GM19193 (cell line): Measurements from ENCODE around the gene HLA-DQB1.

Experiments
- POLR2A ChIP-seq: IDR thresholded peaks from 4 replicates; pipeline ENCODE4 v1.6.1; 2011; ENCODE audit not compliant: insufficient read depth, insufficient read length; ENCODE audit errors: extremely low read depth

Gene HLA-DQB1

GRCh38 chr6:32666420-32667300 is at the start of gene HLA-DQB1:
Gene HLA-DQB1 (minus strand): TSS chr6:32666657. CDS start chr6:32666607, 50 bp downstream.
- TF ChIP-seq POLR2A = peak; percentile 52

GRCh38 chr6:32713241-32713640 is 46.8 kb upstream of the HLA-DQB1 start:
- no peak for TF ChIP-seq POLR2A

- no peak for TF ChIP-seq POLR2A
Measured at GRCh38 chr6:32709625-32710024, 43.2 kb upstream of the HLA-DQB1 start.

- no peak for TF ChIP-seq POLR2A
Measured at GRCh38 chr6:32703347-32703746, 36.9 kb upstream of the HLA-DQB1 start.

GRCh38 chr6:32700391-32701040 is 34.1 kb upstream of the HLA-DQB1 start:
- no peak for TF ChIP-seq POLR2A

GRCh38 chr6:32697031-32697430 is 30.6 kb upstream of the HLA-DQB1 start:
- TF ChIP-seq POLR2A = no peak

GRCh38 chr6:32692019-32692418 is 25.6 kb upstream of the HLA-DQB1 start:
- no peak for TF ChIP-seq POLR2A

GRCh38 chr6:32689531-32690501 is 23.4 kb upstream of the HLA-DQB1 start:
- no peak for TF ChIP-seq POLR2A

- TF ChIP-seq POLR2A = no peak
Measured at GRCh38 chr6:32685603-32686002, 19.1 kb upstream of the HLA-DQB1 start.

- no peak for TF ChIP-seq POLR2A
Measured at GRCh38 chr6:32684246-32684645, 17.8 kb upstream of the HLA-DQB1 start.

- TF ChIP-seq POLR2A = no peak
Measured at GRCh38 chr6:32680055-32680454, 13.6 kb upstream of the HLA-DQB1 start.

- TF ChIP-seq POLR2A = no peak
Measured at GRCh38 chr6:32679492-32679891, 13.0 kb upstream of the HLA-DQB1 start.

GRCh38 chr6:32669893-32670292 is 3.4 kb upstream of the HLA-DQB1 start:
- no peak for TF ChIP-seq POLR2A

GRCh38 chr6:32669240-32669639 is 2.8 kb upstream of the HLA-DQB1 start:
- TF ChIP-seq POLR2A = no peak

GRCh38 chr6:32668226-32668747 is 1.8 kb upstream of the HLA-DQB1 start:
- no peak for TF ChIP-seq POLR2A
